GM06990 (cell line): ENCODE measurements around the gene THPO.

Experiments used
- DNase-seq: peaks from one replicate; pipeline ENCODE4 v3.0.0-alpha.2; 2011; ENCODE audit not compliant: insufficient read length; ENCODE audit errors: extremely low read depth
- H3K27me3 ChIP-seq: replicated peaks from 2 replicates; pipeline ENCODE4 v1.6.0; 2011; ENCODE audit warnings: low read length; ENCODE audit not compliant: control insufficient read depth, insufficient read depth
- H3K36me3 ChIP-seq: 2 replicates; pipeline ENCODE4 v1.5.1; 2011; ENCODE audit warnings: low read length; ENCODE audit not compliant: control insufficient read depth, insufficient read depth
- H3K4me3 ChIP-seq: replicated peaks from 2 replicates; pipeline ENCODE4 v1.5.1; 2011; ENCODE audit warnings: low read depth, mild to moderate bottlenecking, control low read depth, low read length
- CTCF ChIP-seq: IDR thresholded peaks from 2 replicates; pipeline ENCODE4 v1.5.1; 2011; ENCODE audit warnings: low read length, control low read depth, mild to moderate bottlenecking, inconsistent platforms; ENCODE audit not compliant: insufficient read depth, poor library complexity, severe bottlenecking

THPO gene

GRCh38 chr3:184336547-184337398 lies 41.2 kb downstream of the THPO start:
- peaks cover 18% of the 10 kb centered on the region for H3K36me3 ChIP-seq
- H3K27me3 ChIP-seq = no peaks in the 10 kb centered on the region
- peak overlapping the region; percentile 72 for H3K4me3 ChIP-seq
- no peak for DNase-seq
- TF ChIP-seq CTCF = no peak

- H3K27me3 ChIP-seq = no peaks in the 10 kb centered on the region
- peak; percentile 82 for DNase-seq
- TF ChIP-seq CTCF = no peak
- H3K36me3 ChIP-seq = peaks cover 24% of the 10 kb centered on the region
- peak overlapping the region; percentile 72 for H3K4me3 ChIP-seq
Observed at GRCh38 chr3:184335661-184336546, 42.1 kb downstream of the THPO start.

- no peak for DNase-seq
Observed at GRCh38 chr3:184335291-184335660, 42.7 kb downstream of the THPO start.

GRCh38 chr3:184334470-184335158 lies 43.4 kb downstream of the THPO start:
- H3K4me3 ChIP-seq = no peak overlapping the region
- TF ChIP-seq CTCF = no peak
- peaks cover 25% of the 10 kb centered on the region for H3K36me3 ChIP-seq
- no peak for DNase-seq
- no peaks in the 10 kb centered on the region for H3K27me3 ChIP-seq

More at GRCh38 chr3:184335291-184335660, 42.7 kb downstream of the THPO start:
- no peaks in the 10 kb centered on the region for H3K27me3 ChIP-seq
- TF ChIP-seq CTCF = no peak
- H3K4me3 ChIP-seq = peak overlapping the region; percentile 72
- H3K36me3 ChIP-seq = peaks cover 24% of the 10 kb centered on the region

GRCh38 chr3:184333700-184334099 lies 44.3 kb downstream of the THPO start:
- peaks cover 29% of the 10 kb centered on the region for H3K36me3 ChIP-seq
- no peak for DNase-seq

More at GRCh38 chr3:184333700-184334099, 44.3 kb downstream of the THPO start:
- Histone ChIP-seq H3K4me3 (no peak overlapping the region), H3K27me3 (no peaks in the 10 kb centered on the region)
- TF ChIP-seq CTCF = no peak
